ENCODE data around the gene RIC8A.
A peak's percentile ranks its signal among the peaks of the same experiment; 100 is the strongest.
"Not testable (repeated sequence)": the region's sequence is repeated elsewhere in the genome, so short reads cannot be mapped to it uniquely, and the experiment has no call there.

The RIC8A gene

DNA sequence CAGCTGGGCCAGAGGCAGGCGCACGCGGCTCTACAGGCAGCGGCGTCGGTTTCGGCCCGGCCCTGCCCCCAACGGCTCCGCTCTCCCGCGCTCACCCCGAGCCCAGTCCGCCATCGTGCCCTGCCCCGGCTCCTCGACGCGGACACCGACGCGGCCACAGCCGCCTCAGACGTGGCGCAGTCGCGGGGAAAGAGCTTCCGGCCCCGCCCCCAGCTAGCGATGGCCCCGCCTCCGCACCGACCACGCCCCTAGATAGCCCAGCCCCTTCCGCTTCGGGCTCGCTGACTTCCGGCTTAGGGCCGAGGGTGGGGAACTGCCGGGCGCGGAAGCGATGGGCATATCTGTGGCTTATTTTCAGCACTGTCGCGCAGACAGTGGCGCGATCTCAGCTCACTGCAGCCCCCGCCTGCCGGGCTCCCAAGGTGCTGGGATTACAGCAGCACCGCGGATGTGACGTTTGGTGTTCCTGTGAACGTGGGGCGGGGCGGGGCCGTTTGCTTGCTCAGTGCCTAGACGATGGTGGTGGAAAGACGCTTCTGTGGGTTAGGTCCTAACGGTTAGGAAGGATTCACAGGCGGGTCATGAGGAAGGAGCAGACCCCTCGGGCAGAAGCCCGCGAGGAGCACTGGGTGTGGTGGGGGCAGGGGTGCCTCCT, at the start of gene RIC8A, which contains the start of gene BET1L:
Gene RIC8A, plus strand, starts transcription at position 501 of the 655 bp plus-strand sequence. CDS start 1,147 bp downstream, outside the sequence.
Gene BET1L, minus strand, starts transcription at position 192 of the 655 bp plus-strand sequence. Its CDS starts 78 bp downstream, at position 114.
- DNase-seq: peak; percentile 92 to 93

DNA sequence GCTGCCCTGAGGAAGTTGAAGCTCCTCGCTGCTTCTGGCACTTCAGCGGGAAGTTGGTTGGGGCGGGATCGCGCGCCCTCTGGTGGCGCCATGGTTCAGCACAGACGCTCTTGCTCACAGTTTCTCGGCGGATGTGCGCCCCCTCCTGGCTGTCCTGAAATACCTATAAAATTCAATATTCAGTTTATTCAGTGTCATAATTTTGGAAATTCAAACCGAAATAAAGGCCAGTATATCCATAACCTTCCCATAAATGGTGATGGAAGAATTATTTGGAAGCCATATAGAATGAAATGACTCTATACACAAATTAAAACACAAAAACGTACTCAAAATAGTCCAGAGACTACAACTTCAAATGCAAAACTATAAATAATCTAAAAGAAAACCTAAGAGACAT, 27.3 kb upstream of the RIC8A start:
- DNase-seq: not testable (repeated sequence)

DNA sequence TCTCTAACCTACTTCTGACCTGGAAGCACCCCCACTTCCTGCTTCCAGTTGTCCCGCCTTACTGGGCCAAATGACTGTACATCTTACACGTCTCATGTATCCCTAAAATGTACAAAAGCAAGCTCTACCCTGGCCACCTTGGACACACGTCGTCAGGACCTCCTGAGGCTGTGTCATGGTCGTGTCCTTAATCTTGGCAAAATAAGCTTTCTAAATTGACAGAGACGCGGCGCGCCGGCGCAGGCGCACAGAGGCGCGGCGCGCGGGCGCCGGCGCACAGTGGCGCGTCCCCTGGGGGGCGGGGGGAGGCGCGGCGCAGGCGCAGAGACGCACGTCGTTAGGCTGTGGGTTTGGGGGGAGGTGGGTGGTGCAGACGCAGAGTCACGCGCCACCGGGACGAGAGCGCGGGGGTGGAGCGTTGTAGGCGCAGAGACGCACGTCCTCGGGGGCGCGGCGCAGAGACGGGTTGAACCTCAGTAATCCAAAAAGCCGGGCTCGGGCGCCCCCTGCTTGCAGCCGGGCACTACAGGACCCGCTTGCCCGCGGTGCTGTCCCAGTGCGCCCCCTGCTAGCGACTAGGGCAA, 18.2 kb upstream of the RIC8A start:
- DNase-seq: not testable (repeated sequence)

DNA sequence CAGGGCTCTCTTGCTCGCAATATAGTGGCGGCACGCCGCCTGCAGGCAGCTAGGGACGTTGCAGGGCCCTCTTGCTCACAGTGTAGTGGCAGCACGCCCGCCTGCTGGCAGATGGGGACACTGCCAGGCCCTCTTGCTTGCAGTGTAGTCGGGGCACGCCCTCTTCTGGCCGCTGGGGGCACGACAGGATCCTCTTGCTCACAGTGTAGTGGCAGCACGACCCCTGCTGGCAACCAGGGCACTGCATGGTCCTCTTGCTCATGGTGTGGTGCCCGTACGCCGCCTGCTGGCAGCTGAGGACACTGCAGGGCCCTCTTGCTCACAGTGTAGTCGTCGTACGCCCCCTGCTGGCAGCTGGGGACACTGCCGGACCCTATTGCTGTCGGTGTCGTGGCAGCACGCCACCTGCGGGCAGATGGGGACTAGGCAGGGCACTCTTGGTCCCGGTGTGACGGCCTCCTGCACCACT, 17.6 kb upstream of the RIC8A start:
- not testable (repeated sequence) for DNase-seq

- DNase-seq: not testable (repeated sequence)
Measured at GRCh38 chr11:190546-190945, 17.0 kb upstream of the RIC8A start.

GRCh38 chr11:191490-192478, 15.7 kb upstream of the RIC8A start:
- not testable (repeated sequence) for DNase-seq

DNA sequence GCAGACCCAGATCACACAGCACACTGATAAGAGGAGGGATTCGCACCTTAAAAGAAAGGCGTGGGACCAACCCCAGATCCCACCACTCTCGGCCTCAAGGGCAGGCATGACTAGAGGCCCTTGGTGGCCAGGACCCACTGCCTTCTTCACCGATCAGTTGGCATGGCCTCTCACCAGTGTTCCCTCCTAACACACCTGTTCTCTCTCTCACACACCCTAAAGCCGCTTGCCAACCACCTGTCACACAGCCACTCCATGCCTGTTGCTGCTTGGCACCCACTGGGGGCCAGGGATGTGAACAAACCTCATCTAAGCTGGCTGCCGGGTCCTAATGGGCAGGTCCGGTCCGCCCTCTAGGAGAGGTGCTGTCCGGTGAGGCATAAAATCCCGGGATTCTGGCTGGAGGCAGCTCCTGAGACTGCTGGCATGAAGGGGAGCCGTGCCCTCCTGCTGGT, 14.8 kb upstream of the RIC8A start, which contains the start of gene SCGB1C1:
Gene SCGB1C1, plus strand, starts transcription at position 405 of the 455 bp plus-strand sequence. Its CDS starts 22 bp downstream, at position 427.
- not testable (repeated sequence) for DNase-seq

GRCh38 chr11:193481-193880, 14.0 kb upstream of the RIC8A start:
- not testable (repeated sequence) for DNase-seq

- DNase-seq: no peak
Measured at GRCh38 chr11:196786-197731, 10.4 kb upstream of the RIC8A start.

GRCh38 chr11:197741-198235, 9.7 kb upstream of the RIC8A start:
- DNase-seq: no peak

- DNase-seq: no peak
Measured at GRCh38 chr11:198236-198806, 9.2 kb upstream of the RIC8A start.

- no peak for DNase-seq
Measured at GRCh38 chr11:199004-199581, 8.4 kb upstream of the RIC8A start.

GRCh38 chr11:199782-200181, 7.7 kb upstream of the RIC8A start:
- DNase-seq: no peak

GRCh38 chr11:200224-201003, 7.1 kb upstream of the RIC8A start:
- no peak for DNase-seq

- DNase-seq: no peak
Measured at GRCh38 chr11:201966-202365, 5.5 kb upstream of the RIC8A start.

DNA sequence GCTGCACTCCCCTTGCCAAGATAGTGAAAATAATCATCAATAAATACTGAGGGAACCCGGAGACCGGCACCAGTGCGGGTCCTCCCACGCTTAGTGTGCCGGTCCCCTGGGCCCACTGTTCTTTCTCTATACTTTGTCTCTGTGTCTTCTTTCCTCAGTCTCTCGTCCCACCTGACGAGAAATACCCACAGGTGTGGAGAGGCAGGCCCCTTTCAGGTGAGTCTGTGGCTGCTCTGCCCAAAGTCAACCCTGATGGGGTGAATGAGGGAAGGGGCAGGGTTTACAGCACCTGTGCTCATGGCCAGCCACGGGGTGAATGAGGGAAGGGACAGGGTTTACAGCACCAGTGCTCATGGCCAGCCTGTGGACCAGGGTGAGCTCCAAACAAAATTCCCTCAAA, 5.0 kb upstream of the RIC8A start:
- DNase-seq: no peak

DNA sequence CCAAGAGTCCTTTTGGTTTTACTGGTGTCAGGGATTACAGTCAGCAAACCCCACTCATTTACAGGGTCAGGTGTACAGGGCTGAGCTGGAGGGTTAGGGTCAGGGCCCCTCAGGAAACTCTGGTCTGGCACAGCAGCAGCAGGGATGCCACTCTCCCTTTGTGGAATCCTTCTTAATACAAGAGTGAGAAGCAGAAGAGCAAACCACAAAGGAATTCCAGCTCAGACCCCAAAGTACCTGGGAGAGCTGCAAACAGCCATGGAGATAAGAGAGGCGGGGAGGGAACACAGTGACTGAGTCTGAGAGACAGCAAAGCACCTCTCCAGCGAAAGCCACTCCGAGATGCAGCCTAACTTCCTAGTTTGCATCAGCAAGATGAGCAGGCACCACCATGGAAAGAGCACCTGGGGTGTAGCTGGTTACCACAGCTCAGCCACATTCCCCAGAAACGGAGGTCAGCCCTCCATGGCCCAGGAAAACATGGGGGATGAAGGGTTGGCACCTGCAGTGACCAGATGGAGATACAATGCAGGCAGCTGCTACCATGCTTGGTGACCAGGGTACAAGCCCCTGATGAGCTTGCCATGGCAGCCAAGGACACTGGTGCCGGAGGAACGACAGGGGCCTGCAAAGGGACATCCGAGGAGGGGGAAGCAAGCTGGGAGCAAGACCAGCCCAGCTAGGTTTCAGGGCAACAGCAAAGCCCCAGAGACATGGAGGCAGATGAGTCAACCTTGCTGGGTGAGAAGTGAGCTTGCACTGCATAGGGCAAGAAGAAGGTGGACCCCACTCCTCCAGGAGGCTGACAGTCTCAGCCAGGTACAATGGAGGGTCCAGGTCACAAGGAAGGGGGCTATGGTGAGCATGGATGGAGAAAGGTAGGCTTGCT, 4.2 kb upstream of the RIC8A start:
- no peak for DNase-seq

- no peak for DNase-seq
Measured at GRCh38 chr11:203945-204586, 3.4 kb upstream of the RIC8A start.
